Ovary (tissue), 3 donors: Measurements from ENCODE around the gene RTCA.

Experiments
- CTCF ChIP-seq, 3 donors: fragments of 450-650 bp in 2 of 3; fragments of 200-600 bp in 1 of 3; IDR thresholded peaks; one replicate each; pipeline versions ENCODE4 v1.5.1 to v1.8.0; 2016 to 2022; ENCODE audit warnings: antibody characterized with exemption in 3 of 3, mild to moderate bottlenecking in 1 of 3
- POLR2A ChIP-seq: fragments of 450-650 bp; IDR thresholded peaks from one replicate; pipeline ENCODE4 v1.6.1; 2017; ENCODE audit warnings: antibody characterized with exemption, mild to moderate bottlenecking, moderate library complexity
- donor health status: DM: no; HTN: no; CAD: no.

DNA sequence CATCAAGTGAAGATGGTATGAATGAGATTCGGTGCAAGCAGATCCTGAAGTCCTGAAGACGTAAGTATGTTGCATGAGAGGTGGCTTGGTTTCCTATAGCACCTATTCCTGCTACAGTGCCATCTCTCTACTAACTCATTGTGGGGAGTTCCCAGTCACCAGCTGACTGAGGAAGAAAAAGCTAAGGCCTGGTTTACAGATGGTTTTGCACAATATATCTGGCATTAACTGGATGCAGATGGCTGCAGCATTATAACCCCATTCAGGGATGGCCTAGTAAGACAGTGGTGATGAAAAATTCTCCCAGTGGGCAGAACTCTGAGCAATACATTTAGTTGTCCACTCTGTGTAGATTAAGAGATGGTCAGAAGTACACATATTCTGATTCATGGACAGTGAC lies 36.7 kb downstream of the RTCA start:
- TF ChIP-seq CTCF (IDR thresholded peaks at IDR 0.05): no peak
- TF ChIP-seq POLR2A: no peak
